Endothelial cell of umbilical vein (primary cell): Measurements from ENCODE around the gene PHLPP1. TPM values are rescaled to one million over a fixed set of nuclear protein-coding genes. Genes with fewer than 3 reads are reported as not detected.

Source experiments
- BruUV-seq: library from RNA; stranded (reverse); fragments of 400-500 nt; replicated peaks from 2 replicates; lab custom pipeline; 2021; lab: Mats Ljungman, UMichigan
- CTCF ChIA-PET: fragments of 300-600, 350-600 bp; sonication (Branson Sonifier 250); formaldehyde crosslinking; loops from one replicate; lab custom pipeline; 2021; ENCODE audit warnings: antibody characterized with exemption, inconsistent platforms; lab: Charles Lee
- POLR2A ChIA-PET: fragments of 300-600, 350-600 bp; sonication (Branson Sonifier 250); formaldehyde crosslinking; loops from one replicate; lab custom pipeline; 2021; ENCODE audit warnings: antibody characterized with exemption, inconsistent platforms; lab: Charles Lee
- DNase-seq: peaks from one replicate; pipeline ENCODE4 v3.0.0-alpha.2; 2011; ENCODE audit warnings: low read depth, low spot score
- FAIRE-seq: peaks from 2 replicates; lab custom pipeline; 2011; peaks lifted over from hg19 to GRCh38; lab: Jason Lieb, UNC
- H2AFZ ChIP-seq: 2 replicates; pipeline ENCODE4 v1.6.0; 2012; ENCODE audit warnings: low read depth, low read length, control low read depth, inconsistent platforms
- H3K27ac ChIP-seq: 2 replicates; pipeline ENCODE4 v1.5.1; 2011; ENCODE audit warnings: low read depth, mild to moderate bottlenecking, control low read depth, low read length, moderate library complexity; ENCODE audit not compliant: insufficient read depth
- H3K27me3 ChIP-seq, 2 experiments: 2 replicates each; pipeline versions ENCODE4 v1.6.0 to v1.6.1; 2011; ENCODE audit warnings: low read length in 2 of 2, mixed read lengths in 1 of 2; ENCODE audit not compliant: control insufficient read depth in 2 of 2, insufficient read depth in 2 of 2
- H3K36me3 ChIP-seq, 2 experiments: 2 replicates in 1 of 2; 3 replicates in 1 of 2; pipeline ENCODE4 v1.5.1; 2011; ENCODE audit warnings: low read length in 2 of 2, mild to moderate bottlenecking in 1 of 2, moderate library complexity in 1 of 2; ENCODE audit not compliant: control insufficient read depth in 2 of 2, insufficient read depth in 2 of 2; ENCODE audit errors: extremely low read depth in 1 of 2
- H3K4me1 ChIP-seq: 3 replicates; pipeline ENCODE4 v1.5.1; 2011; ENCODE audit warnings: mild to moderate bottlenecking, low read length; ENCODE audit not compliant: control insufficient read depth, insufficient read depth; ENCODE audit errors: extremely low read depth
- H3K4me2 ChIP-seq: 2 replicates; pipeline ENCODE4 v1.6.1; 2011; ENCODE audit warnings: low read length, control low read depth, mixed read lengths; ENCODE audit not compliant: insufficient read depth
- H3K4me3 ChIP-seq, 3 experiments: fragments of 200-600 bp in 1 of 3; sonication (generic), shearing (Covaris generic) in 1 of 3; replicated peaks in 1 of 3; 2 replicates each; pipeline ENCODE4 v1.5.1; 2011 to 2016; ENCODE audit warnings: control low read depth in 3 of 3, low read length in 3 of 3, mild to moderate bottlenecking in 2 of 3, inconsistent platforms in 1 of 3, low read depth in 1 of 3, moderate library complexity in 1 of 3; ENCODE audit not compliant: insufficient read depth in 1 of 3
- H3K79me2 ChIP-seq: 2 replicates; pipeline ENCODE4 v1.6.0; 2012; ENCODE audit warnings: low read length, inconsistent platforms; ENCODE audit not compliant: control insufficient read depth, insufficient read depth
- H3K9ac ChIP-seq: replicated peaks from 2 replicates; pipeline ENCODE3; 2011; ENCODE audit warnings: low read length, control low read depth; ENCODE audit not compliant: insufficient read depth; ENCODE audit errors: extremely low read depth
- H3K9me1 ChIP-seq: replicated peaks from 3 replicates; pipeline ENCODE4 v1.6.0; 2011; ENCODE audit warnings: mild to moderate bottlenecking, low read length; ENCODE audit not compliant: control insufficient read depth, insufficient read depth; ENCODE audit errors: extremely low read depth
- H3K9me3 ChIP-seq: replicated peaks from 2 replicates; pipeline ENCODE4 v1.5.1; 2012; ENCODE audit warnings: low read length, inconsistent platforms; ENCODE audit not compliant: control insufficient read depth, insufficient read depth
- H4K20me1 ChIP-seq: replicated peaks from 2 replicates; pipeline ENCODE3; 2011; ENCODE audit warnings: mild to moderate bottlenecking, low read length; ENCODE audit not compliant: control insufficient read depth, insufficient read depth; ENCODE audit errors: extremely low read depth
- CTCF ChIP-seq, 2 donors: IDR thresholded peaks; 1 replicate in 1 of 2; 2 replicates in 1 of 2; pipeline ENCODE4 v1.5.1; 2011; ENCODE audit warnings: low read length in 2 of 2, mild to moderate bottlenecking in 2 of 2, moderate library complexity in 2 of 2, control low read depth in 1 of 2, inconsistent platforms in 1 of 2, low read depth in 1 of 2; ENCODE audit not compliant: insufficient read depth in 1 of 2; ENCODE audit errors: extremely low read depth in 1 of 2
- EZH2 ChIP-seq: IDR thresholded peaks from 2 replicates; pipeline ENCODE4 v1.6.1; 2012; ENCODE audit warnings: borderline replicate concordance, low read depth, mild to moderate bottlenecking, moderate library complexity, low read length, inconsistent platforms; ENCODE audit not compliant: severe bottlenecking
- FOS ChIP-seq: IDR thresholded peaks from 2 replicates; pipeline ENCODE4 v1.6.1; 2011; ENCODE audit warnings: mild to moderate bottlenecking, low read length, moderate library complexity, borderline replicate concordance; ENCODE audit not compliant: insufficient read depth
- GATA2 ChIP-seq: IDR thresholded peaks from 2 replicates; pipeline ENCODE4 v1.7.0; 2011; ENCODE audit warnings: low read depth, mild to moderate bottlenecking, moderate library complexity, mixed read lengths, low read length; ENCODE audit not compliant: insufficient read length, insufficient read depth
- JUN ChIP-seq: IDR thresholded peaks from 2 replicates; pipeline ENCODE4 v1.6.1; 2011; ENCODE audit warnings: borderline replicate concordance, low read depth; ENCODE audit not compliant: insufficient read length, insufficient read depth
- MAX ChIP-seq: IDR thresholded peaks from 2 replicates; pipeline ENCODE4 v1.6.1; 2011; ENCODE audit not compliant: insufficient read depth, insufficient read length
- MYC ChIP-seq: IDR thresholded peaks from one replicate; pipeline ENCODE4 v1.6.1; 2011; ENCODE audit warnings: mild to moderate bottlenecking, low read depth, low read length
- POLR2A ChIP-seq: IDR thresholded peaks from 2 replicates; pipeline ENCODE4 v1.6.1; 2012; ENCODE audit warnings: low read depth, mild to moderate bottlenecking, control low read depth, low read length
- POLR2AphosphoS5 ChIP-seq: IDR thresholded peaks from 2 replicates; pipeline ENCODE4 v1.6.1; 2012; ENCODE audit warnings: low read depth, mild to moderate bottlenecking, control low read depth, low read length, moderate library complexity; ENCODE audit not compliant: insufficient read depth
- dilution Hi-C: fragments of 300-500 bp; cut with MboI; formaldehyde crosslinking; loops from one replicate; pipeline ENCODE4 v1.15.0; 2019; ENCODE audit warnings: low sequenced_read_pairs; ENCODE audit not compliant: extremely low pct_ligation_motif_present
- intact Hi-C: fragments of 100-400 bp; cut with micrococcal nuclease; formaldehyde crosslinking; loops from one replicate; pipeline ENCODE4 v1.10.0; 2022
- polyA plus RNA-seq, 4 experiments: library from polyadenylated mRNA; depleted of rRNA in 3 of 4; stranded (reverse) in 3 of 4; unstranded in 1 of 4; fragments of >200 nt; gene quantifications; 2 replicates each; pipeline versions ENCODE4 v1.2.1 to v1.2.3, GENCODE V29; 2011 to 2012; ENCODE audit warnings: missing spikeins in 1 of 4
- total RNA-seq: library from RNA; stranded (reverse); gene quantifications from 2 replicates; pipeline ENCODE4 v1.2.3, GENCODE V29; 2021

The PHLPP1 gene
- total and polyA plus RNA-seq, 2 donors (not counting 3 experiments of a cell fraction or from before 2014, with no cell fraction given) = 4.0 to 10.8 TPM

- intact Hi-C loops (no loop called here), dilution Hi-C loops (no loop called here)
- H3K4me2 ChIP-seq = no peak overlapping the region
- no peaks in the 10 kb centered on the region for H4K20me1 ChIP-seq
- peaks cover 4% of the 10 kb centered on the region for H3K4me1 ChIP-seq
- CTCF ChIA-PET = interaction anchor here (0.5 to 1.9 kb wide), 2 partner anchors 74 to 167 kb away, joined by 3 to 4 read pairs; no protein-coding TSS in a partner anchor
- DNase-seq = no peak
- no peak overlapping the region for H2AFZ ChIP-seq
- H3K79me2 ChIP-seq = no peaks in the 10 kb centered on the region
- H3K27ac ChIP-seq = no peak overlapping the region
- no peaks in the 10 kb centered on the region for H3K9me3 ChIP-seq
- no peaks in the 10 kb centered on the region for H3K9me1 ChIP-seq
- POLR2A ChIA-PET = no interaction called here
- no peaks in the 10 kb centered on the region for H3K36me3 ChIP-seq
- no peak overlapping the region for H3K9ac ChIP-seq
- TF ChIP-seq POLR2A (no peak), JUN (no peak), POLR2AphosphoS5 (no peak), CTCF (IDR thresholded peaks at IDR 0.05; ENCODE audit: extremely low read depth in 1 of 2, insufficient read depth in 1 of 2, low read depth in 1 of 2, low read length in 2 of 2) (no peak), EZH2 (no peak), FOS (no peak), GATA2 (no peak), MYC (no peak), MAX (no peak)
- no TSS peak for BruUV-seq
- FAIRE-seq = no peak
- no peak overlapping the region for H3K4me3 ChIP-seq
- no peaks in the 10 kb centered on the region for H3K27me3 ChIP-seq
Observed at GRCh38 chr18:62790871-62791772, 75.8 kb downstream of the PHLPP1 start.
